ENCODE measurements around the gene IL26.

DNA sequence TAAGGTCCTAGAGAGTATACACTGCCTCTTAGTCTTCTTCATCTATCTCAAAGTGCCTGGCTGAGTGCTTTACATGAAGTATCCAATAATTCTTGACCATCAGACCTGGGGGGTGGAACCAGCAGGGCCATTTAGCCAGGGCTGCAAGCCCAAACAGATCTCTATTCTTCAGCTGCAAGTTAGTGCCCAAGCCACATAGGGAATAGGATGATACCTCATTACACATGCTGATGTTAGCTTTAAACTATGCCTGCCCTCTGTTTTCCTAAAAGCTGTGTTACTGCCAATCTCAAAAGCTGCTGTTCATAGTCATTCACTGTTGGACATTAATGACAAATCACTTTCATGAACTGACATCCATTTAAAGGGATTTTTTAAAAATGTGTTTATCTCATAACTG lies 49.4 kb downstream of the IL26 start:
- TF ChIP-seq, protein P1, sequence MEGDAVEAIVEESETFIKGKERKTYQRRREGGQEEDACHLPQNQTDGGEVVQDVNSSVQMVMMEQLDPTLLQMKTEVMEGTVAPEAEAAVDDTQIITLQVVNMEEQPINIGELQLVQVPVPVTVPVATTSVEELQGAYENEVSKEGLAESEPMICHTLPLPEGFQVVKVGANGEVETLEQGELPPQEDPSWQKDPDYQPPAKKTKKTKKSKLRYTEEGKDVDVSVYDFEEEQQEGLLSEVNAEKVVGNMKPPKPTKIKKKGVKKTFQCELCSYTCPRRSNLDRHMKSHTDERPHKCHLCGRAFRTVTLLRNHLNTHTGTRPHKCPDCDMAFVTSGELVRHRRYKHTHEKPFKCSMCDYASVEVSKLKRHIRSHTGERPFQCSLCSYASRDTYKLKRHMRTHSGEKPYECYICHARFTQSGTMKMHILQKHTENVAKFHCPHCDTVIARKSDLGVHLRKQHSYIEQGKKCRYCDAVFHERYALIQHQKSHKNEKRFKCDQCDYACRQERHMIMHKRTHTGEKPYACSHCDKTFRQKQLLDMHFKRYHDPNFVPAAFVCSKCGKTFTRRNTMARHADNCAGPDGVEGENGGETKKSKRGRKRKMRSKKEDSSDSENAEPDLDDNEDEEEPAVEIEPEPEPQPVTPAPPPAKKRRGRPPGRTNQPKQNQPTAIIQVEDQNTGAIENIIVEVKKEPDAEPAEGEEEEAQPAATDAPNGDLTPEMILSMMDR (IDR thresholded peaks at IDR 0.05): no peak
- no peak for TF ChIP-seq POLR2A (IDR thresholded peaks at IDR 0.05)

Measured in suprapubic skin (tissue), 3 donors.